ENCODE measurements around the gene SRD5A1.

DNA sequence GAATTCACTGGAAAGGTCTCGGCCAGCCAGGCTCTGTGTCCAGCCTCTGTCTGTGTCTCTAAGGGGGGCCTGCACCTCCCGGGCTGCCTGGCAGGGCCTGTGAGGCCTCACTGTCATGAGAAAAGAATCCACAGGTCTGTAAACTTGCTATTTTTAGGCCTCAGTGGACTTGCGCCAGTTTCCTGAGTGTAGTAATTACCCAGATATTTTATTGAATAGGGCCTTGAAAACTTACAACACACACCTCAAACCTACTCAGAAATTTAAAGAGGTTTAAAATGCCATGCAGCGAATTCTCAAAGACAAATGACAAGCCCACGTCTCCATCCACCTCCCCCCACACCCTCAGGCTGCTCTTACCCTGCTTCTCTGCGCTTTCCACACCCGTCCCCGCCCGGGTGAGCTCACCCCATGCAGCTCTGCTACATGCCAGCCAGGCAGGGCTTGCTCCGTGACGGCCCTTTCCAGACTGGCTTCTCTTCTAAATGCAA is 71.2 kb downstream of the SRD5A1 start:
- TF ChIP-seq, protein P1, sequence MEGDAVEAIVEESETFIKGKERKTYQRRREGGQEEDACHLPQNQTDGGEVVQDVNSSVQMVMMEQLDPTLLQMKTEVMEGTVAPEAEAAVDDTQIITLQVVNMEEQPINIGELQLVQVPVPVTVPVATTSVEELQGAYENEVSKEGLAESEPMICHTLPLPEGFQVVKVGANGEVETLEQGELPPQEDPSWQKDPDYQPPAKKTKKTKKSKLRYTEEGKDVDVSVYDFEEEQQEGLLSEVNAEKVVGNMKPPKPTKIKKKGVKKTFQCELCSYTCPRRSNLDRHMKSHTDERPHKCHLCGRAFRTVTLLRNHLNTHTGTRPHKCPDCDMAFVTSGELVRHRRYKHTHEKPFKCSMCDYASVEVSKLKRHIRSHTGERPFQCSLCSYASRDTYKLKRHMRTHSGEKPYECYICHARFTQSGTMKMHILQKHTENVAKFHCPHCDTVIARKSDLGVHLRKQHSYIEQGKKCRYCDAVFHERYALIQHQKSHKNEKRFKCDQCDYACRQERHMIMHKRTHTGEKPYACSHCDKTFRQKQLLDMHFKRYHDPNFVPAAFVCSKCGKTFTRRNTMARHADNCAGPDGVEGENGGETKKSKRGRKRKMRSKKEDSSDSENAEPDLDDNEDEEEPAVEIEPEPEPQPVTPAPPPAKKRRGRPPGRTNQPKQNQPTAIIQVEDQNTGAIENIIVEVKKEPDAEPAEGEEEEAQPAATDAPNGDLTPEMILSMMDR (conservative IDR thresholded peaks at IDR 0.05; ENCODE audit: low read length), result no peak
- TF ChIP-seq EZH2phosphoT487 (IDR thresholded peaks at IDR 0.05; ENCODE audit: borderline replicate concordance, low read depth, low read length), result no peak

Measured in OCI-LY7 (cell line).